Caco-2 (cell line): ENCODE results near the gene TRPM7. TPM values are rescaled to one million over a fixed set of nuclear protein-coding genes. Genes with fewer than 3 reads are reported as not detected.

Experiments used
- BruUV-seq: library from RNA; stranded (reverse); fragments of 400-500 nt; replicated peaks from 2 replicates; lab custom pipeline; 2021; lab: Mats Ljungman, UMichigan
- CTCF ChIA-PET: fragments of 300-600 bp; sonication (Branson Sonifier 250); formaldehyde crosslinking; loops from one replicate; lab custom pipeline; 2022; ENCODE audit warnings: antibody characterized with exemption; lab: Charles Lee
- POLR2A ChIA-PET: fragments of 300-600 bp; sonication (Branson Sonifier 250); formaldehyde crosslinking; loops from one replicate; lab custom pipeline; 2022; ENCODE audit warnings: antibody characterized with exemption; lab: Charles Lee
- DNase-seq, 2 experiments: peaks; one replicate each; pipeline versions ENCODE4 v3.0.0 to v3.0.0-alpha.2; 2020 to 2022
- H3K27me3 ChIP-seq: replicated peaks from 2 replicates; pipeline ENCODE4 v1.6.0; 2011; ENCODE audit warnings: low read length; ENCODE audit not compliant: control insufficient read depth, insufficient read depth
- H3K36me3 ChIP-seq: 2 replicates; pipeline ENCODE4 v1.5.1; 2011; ENCODE audit warnings: low read length; ENCODE audit not compliant: control insufficient read depth, insufficient read depth
- H3K4me1 ChIP-seq: fragments of 250-450 bp; sonication (Bioruptor Pico); 2 replicates; pipeline ENCODE4 v1.5.1; 2020; ENCODE audit warnings: mild to moderate bottlenecking
- H3K4me3 ChIP-seq: 2 replicates; pipeline ENCODE4 v1.5.1; 2011; ENCODE audit warnings: low read depth, mild to moderate bottlenecking, control low read depth, low read length
- H3K9me3 ChIP-seq: fragments of 250-450 bp; sonication (Bioruptor Pico); 2 replicates; pipeline ENCODE4 v1.5.1; 2020; ENCODE audit warnings: mild to moderate bottlenecking, moderate library complexity
- H3K27ac Mint-ChIP-seq: one replicate; pipeline ENCODE4 v1.8.0; 2022; ENCODE audit warnings: mixed read lengths; ENCODE audit not compliant: unreplicated experiment
- H3K27me3 Mint-ChIP-seq: one replicate; pipeline ENCODE4 v1.8.0; 2022; ENCODE audit warnings: mixed read lengths; ENCODE audit not compliant: insufficient read depth, unreplicated experiment
- H3K36me3 Mint-ChIP-seq: one replicate; pipeline ENCODE4 v1.8.0; 2022; ENCODE audit warnings: mild to moderate bottlenecking, mixed read lengths; ENCODE audit not compliant: insufficient read depth, unreplicated experiment
- H3K4me1 Mint-ChIP-seq: one replicate; pipeline ENCODE4 v1.8.0; 2022; ENCODE audit warnings: low read depth, mixed read lengths; ENCODE audit not compliant: unreplicated experiment
- H3K4me3 Mint-ChIP-seq: one replicate; pipeline ENCODE4 v1.8.0; 2022; ENCODE audit warnings: mild to moderate bottlenecking, moderate library complexity, mixed read lengths; ENCODE audit not compliant: unreplicated experiment
- H3K9me3 Mint-ChIP-seq: one replicate; pipeline ENCODE4 v1.8.0; 2022; ENCODE audit warnings: mixed read lengths; ENCODE audit not compliant: unreplicated experiment
- intact Hi-C: fragments of 100-400 bp; cut with micrococcal nuclease; formaldehyde crosslinking; loops from one replicate; pipeline ENCODE4 v1.10.0; 2022; ENCODE audit not compliant: unreplicated experiment
- total RNA-seq: library from RNA; stranded (reverse); gene quantifications from 2 replicates; pipeline ENCODE4 v1.2.3, GENCODE V29; 2022
- TF ChIP-seq, protein P1 (sequence below), 2 experiments: fragments of 200-600 bp in 1 of 2; IDR thresholded peaks; 1 replicate in 1 of 2; 2 replicates in 1 of 2; pipeline versions ENCODE4 v1.5.1 to v1.8.0; 2011 to 2022; ENCODE audit warnings: antibody characterized with exemption in 1 of 2, control low read depth in 1 of 2, inconsistent platforms in 1 of 2, low read depth in 1 of 2, low read length in 1 of 2, mild to moderate bottlenecking in 1 of 2, moderate library complexity in 1 of 2; ENCODE audit not compliant: insufficient read depth in 1 of 2, severe bottlenecking in 1 of 2, unreplicated experiment in 1 of 2

TRPM7 gene
- total RNA-seq, 1 experiment from 2014 or later: 70.9 TPM

DNA sequence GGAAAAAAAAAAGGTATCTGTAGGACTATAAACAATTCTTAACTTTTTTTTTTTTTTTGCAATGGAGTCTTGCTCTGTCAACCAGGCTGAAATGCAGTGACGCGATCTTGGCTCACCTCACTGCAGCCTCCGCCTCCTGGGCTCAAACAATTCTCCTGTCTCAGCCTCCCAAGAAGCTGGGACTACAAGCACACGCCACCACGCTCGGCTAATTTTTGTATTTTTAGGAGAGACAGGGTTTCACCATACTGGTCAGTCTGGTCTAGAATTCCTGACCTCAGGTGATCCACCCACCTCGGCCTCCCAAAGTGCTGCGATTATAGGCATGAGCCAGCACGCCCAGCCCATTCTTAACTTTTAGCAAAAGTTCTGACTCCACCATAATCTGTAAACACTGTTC lies 50.5 kb downstream of the TRPM7 start:
- Mint-ChIP-seq H3K4me3 (no peak overlapping the region), H3K27ac (no peak overlapping the region), H3K4me1 (peaks cover 8% of the 10 kb centered on the region), H3K36me3 (peaks cover 91% of the 10 kb centered on the region), H3K27me3 (no peaks in the 10 kb centered on the region), H3K9me3 (no peaks in the 10 kb centered on the region)
- CTCF ChIA-PET: no interaction called here
- no peaks in the 10 kb centered on the region for H3K27me3 ChIP-seq
- no TSS peak for BruUV-seq
- no peaks in the 10 kb centered on the region for H3K36me3 ChIP-seq
- DNase-seq: no peak
- no peaks in the 10 kb centered on the region for H3K9me3 ChIP-seq
- no peak overlapping the region for H3K4me3 ChIP-seq
- POLR2A ChIA-PET: no interaction called here
- intact Hi-C loops: no loop called here
- H3K4me1 ChIP-seq: peaks cover 14% of the 10 kb centered on the region
- TF ChIP-seq, protein P1, sequence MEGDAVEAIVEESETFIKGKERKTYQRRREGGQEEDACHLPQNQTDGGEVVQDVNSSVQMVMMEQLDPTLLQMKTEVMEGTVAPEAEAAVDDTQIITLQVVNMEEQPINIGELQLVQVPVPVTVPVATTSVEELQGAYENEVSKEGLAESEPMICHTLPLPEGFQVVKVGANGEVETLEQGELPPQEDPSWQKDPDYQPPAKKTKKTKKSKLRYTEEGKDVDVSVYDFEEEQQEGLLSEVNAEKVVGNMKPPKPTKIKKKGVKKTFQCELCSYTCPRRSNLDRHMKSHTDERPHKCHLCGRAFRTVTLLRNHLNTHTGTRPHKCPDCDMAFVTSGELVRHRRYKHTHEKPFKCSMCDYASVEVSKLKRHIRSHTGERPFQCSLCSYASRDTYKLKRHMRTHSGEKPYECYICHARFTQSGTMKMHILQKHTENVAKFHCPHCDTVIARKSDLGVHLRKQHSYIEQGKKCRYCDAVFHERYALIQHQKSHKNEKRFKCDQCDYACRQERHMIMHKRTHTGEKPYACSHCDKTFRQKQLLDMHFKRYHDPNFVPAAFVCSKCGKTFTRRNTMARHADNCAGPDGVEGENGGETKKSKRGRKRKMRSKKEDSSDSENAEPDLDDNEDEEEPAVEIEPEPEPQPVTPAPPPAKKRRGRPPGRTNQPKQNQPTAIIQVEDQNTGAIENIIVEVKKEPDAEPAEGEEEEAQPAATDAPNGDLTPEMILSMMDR (IDR thresholded peaks at IDR 0.05; ENCODE audit: insufficient read depth in 1 of 2, low read depth in 1 of 2, low read length in 1 of 2, severe bottlenecking in 1 of 2, unreplicated experiment in 1 of 2): no peak

DNA sequence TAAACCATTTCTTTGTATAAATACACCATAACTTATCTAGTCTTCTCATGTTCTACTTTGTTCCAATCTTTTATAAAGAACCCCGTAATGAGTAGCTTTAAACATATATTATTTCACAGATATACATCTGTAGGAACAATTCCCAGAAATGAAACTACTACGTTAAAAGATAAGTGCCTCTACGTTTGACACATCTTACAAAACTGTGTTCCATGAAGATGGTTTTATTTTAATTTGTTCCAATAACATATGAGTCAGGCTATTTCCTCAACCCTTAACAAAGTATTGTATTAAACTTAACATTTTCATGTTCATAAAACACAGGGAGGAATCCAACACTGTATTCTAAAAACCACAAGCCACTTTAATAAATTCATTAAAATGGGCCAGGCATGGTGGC lies 52.9 kb downstream of the TRPM7 start:
- Histone ChIP-seq H3K9me3 (no peaks in the 10 kb centered on the region), H3K4me3 (no peak overlapping the region), H3K36me3 (no peaks in the 10 kb centered on the region; the same call in 1 of the 2 replicates), H3K4me1 (peaks cover 20% of the 10 kb centered on the region), H3K27me3 (no peaks in the 10 kb centered on the region)
- Mint-ChIP-seq H3K4me3 (no peak overlapping the region), H3K4me1 (peaks cover 13% of the 10 kb centered on the region), H3K9me3 (no peaks in the 10 kb centered on the region), H3K36me3 (peaks cover 89% of the 10 kb centered on the region), H3K27ac (no peak overlapping the region), H3K27me3 (no peaks in the 10 kb centered on the region)
- TF ChIP-seq, protein P1 (IDR thresholded peaks at IDR 0.05; ENCODE audit: insufficient read depth in 1 of 2, low read depth in 1 of 2, low read length in 1 of 2, severe bottlenecking in 1 of 2, unreplicated experiment in 1 of 2): no peak
- ChIA-PET CTCF (no interaction called here), POLR2A (no interaction called here)
- no peak for DNase-seq
- no TSS peak for BruUV-seq
- intact Hi-C loops: no loop called here

DNA sequence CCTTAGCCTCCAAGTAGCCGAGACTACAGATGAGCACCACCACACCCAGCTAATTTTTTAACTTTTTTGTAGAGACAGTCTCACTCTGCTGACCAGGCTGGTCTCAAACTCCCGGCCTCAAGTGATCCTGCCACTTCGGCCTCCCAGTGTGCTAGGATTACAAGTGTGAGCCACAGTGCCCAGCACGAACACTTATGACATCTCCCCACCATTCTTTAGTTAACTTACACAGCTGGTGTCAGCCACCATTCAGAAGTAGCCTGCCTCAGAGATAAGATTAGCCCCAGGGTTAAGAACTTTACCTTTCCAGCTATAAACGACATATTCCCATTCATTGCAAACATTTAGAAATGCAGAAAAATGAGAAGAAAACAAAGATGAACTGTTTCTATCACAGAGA lies 58.2 kb downstream of the TRPM7 start:
- DNase-seq: no peak
- Histone ChIP-seq H3K9me3 (no peaks in the 10 kb centered on the region), H3K27me3 (no peaks in the 10 kb centered on the region), H3K4me3 (no peak overlapping the region), H3K4me1 (peaks cover 43% of the 10 kb centered on the region), H3K36me3 (no peaks in the 10 kb centered on the region; the same call in 1 of the 2 replicates)
- ChIA-PET CTCF (no interaction called here), POLR2A (no interaction called here)
- H3K4me1 Mint-ChIP-seq: peaks cover 33% of the 10 kb centered on the region
- H3K4me3 Mint-ChIP-seq: no peak overlapping the region
- TF ChIP-seq, protein P1 (IDR thresholded peaks at IDR 0.05; ENCODE audit: insufficient read depth in 1 of 2, low read depth in 1 of 2, low read length in 1 of 2, severe bottlenecking in 1 of 2, unreplicated experiment in 1 of 2): no peak
- no peaks in the 10 kb centered on the region for H3K27me3 Mint-ChIP-seq
- intact Hi-C loops: no loop called here
- H3K27ac Mint-ChIP-seq: no peak overlapping the region
- H3K36me3 Mint-ChIP-seq: peaks cover 75% of the 10 kb centered on the region
- BruUV-seq: no TSS peak
- H3K9me3 Mint-ChIP-seq: no peaks in the 10 kb centered on the region
